HCT116 (cell line): Measurements from ENCODE around the gene HAND2. TPM values are rescaled to one million over a fixed set of nuclear protein-coding genes. Genes with fewer than 3 reads are reported as not detected.

Experiments
- ATAC-seq: fragments of 200-7000 bp; cut with Tn5 transposase; 2 replicates; pipeline ENCODE4 v1.9.1; 2020; ENCODE audit warnings: mild to moderate bottlenecking, moderate library complexity
- BruUV-seq: library from RNA; stranded (reverse); fragments of 400-500 nt; replicated peaks from 2 replicates; lab custom pipeline; 2021; lab: Mats Ljungman, UMichigan
- CTCF ChIA-PET: fragments of 300-600 bp; sonication (Branson Sonifier 250); formaldehyde crosslinking; loops from one replicate; lab custom pipeline; 2021; ENCODE audit warnings: antibody characterized with exemption; lab: Charles Lee
- POLR2A ChIA-PET: fragments of 300-600, 350-600 bp; sonication (Branson Sonifier 250); formaldehyde crosslinking; loops from one replicate; lab custom pipeline; 2021; ENCODE audit warnings: antibody characterized with exemption; lab: Charles Lee
- RAD21 ChIA-PET, 2 experiments: fragments of 300-600 bp; sonication (Branson Sonifier 250); formaldehyde crosslinking; loops; one replicate each; lab custom pipeline; 2023; ENCODE audit warnings: low total read pairs in 2 of 2; ENCODE audit not compliant: uncharacterized antibody in 2 of 2, unreplicated experiment in 2 of 2, low non-redundant PET in 1 of 2; lab: Charles Lee
- DNase-seq: peaks from one replicate; pipeline ENCODE4 v3.0.0-alpha.2; 2010; ENCODE audit warnings: low read depth, low spot score
- H2AFZ ChIP-seq: fragments of 200-600 bp; shearing (Covaris generic), sonication (generic); 2 replicates; pipeline ENCODE4 v1.6.1; 2017; ENCODE audit warnings: low read depth, mixed run types, mixed read lengths, antibody characterized with exemption, low read length; ENCODE audit not compliant: poor library complexity, severe bottlenecking
- H3K27ac ChIP-seq: 2 replicates; pipeline ENCODE4 v1.5.1; 2012; ENCODE audit warnings: low read depth, low read length
- H3K27me3 ChIP-seq: fragments of 200-600 bp; sonication (generic); 2 replicates; pipeline ENCODE4 v1.6.1; 2016; ENCODE audit warnings: mixed run types, low read length, mixed read lengths; ENCODE audit not compliant: insufficient read depth
- H3K36me3 ChIP-seq, 2 experiments: fragments of 200-500 bp in 1 of 2; fragments of 200-600 bp in 1 of 2; sonication (Bioruptor generic) in 1 of 2; sonication (generic) in 1 of 2; 2 replicates each; pipeline versions ENCODE4 v1.5.1 to v1.6.1; 2014 to 2016; ENCODE audit warnings: low read length in 2 of 2, inconsistent platforms in 1 of 2, mixed read lengths in 1 of 2, mixed run types in 1 of 2; ENCODE audit not compliant: insufficient read depth in 2 of 2, control insufficient read depth in 1 of 2
- H3K4me1 ChIP-seq, 2 experiments: fragments of 200-600 bp in 1 of 2; sonication (generic) in 1 of 2; 2 replicates each; pipeline versions ENCODE4 v1.5.1 to v1.6.1; 2012 to 2017; ENCODE audit warnings: low read length in 2 of 2, inconsistent platforms in 1 of 2, mild to moderate bottlenecking in 1 of 2, mixed read lengths in 1 of 2, mixed run types in 1 of 2, moderate library complexity in 1 of 2; ENCODE audit not compliant: insufficient read depth in 2 of 2, control insufficient read depth in 1 of 2
- H3K4me2 ChIP-seq: fragments of 200-600 bp; sonication (generic); 2 replicates; pipeline ENCODE4 v1.6.1; 2017; ENCODE audit warnings: mixed run types, low read length, mixed read lengths
- H3K4me3 ChIP-seq, 2 experiments: fragments of 200-600 bp in 1 of 2; sonication (generic) in 1 of 2; replicated peaks in 1 of 2; 2 replicates each; pipeline ENCODE4 v1.5.1; 2011 to 2016; ENCODE audit warnings: low read length in 2 of 2, control low read depth in 1 of 2, low read depth in 1 of 2, mild to moderate bottlenecking in 1 of 2, mixed read lengths in 1 of 2, mixed run types in 1 of 2
- H3K79me2 ChIP-seq: fragments of 200-600 bp; sonication (generic); 2 replicates; pipeline ENCODE4 v1.6.1; 2017; ENCODE audit warnings: mild to moderate bottlenecking, mixed run types, low read length, moderate library complexity, mixed read lengths; ENCODE audit not compliant: insufficient read depth
- H3K9ac ChIP-seq: fragments of 200-600 bp; sonication (generic); 2 replicates; pipeline ENCODE4 v1.6.1; 2016; ENCODE audit warnings: low read length, mixed read lengths
- H3K9me2 ChIP-seq: fragments of 200-600 bp; sonication (generic), shearing (Covaris generic); 2 replicates; pipeline ENCODE4 v1.6.1; 2017; ENCODE audit warnings: mixed run types, mild to moderate bottlenecking, moderate library complexity; ENCODE audit not compliant: insufficient read depth
- H3K9me3 ChIP-seq, 2 experiments: fragments of 200-500 bp in 1 of 2; fragments of 200-600 bp in 1 of 2; sonication (Bioruptor generic) in 1 of 2; sonication (generic) in 1 of 2; 2 replicates each; pipeline ENCODE4 v1.6.1; 2014 to 2017; ENCODE audit warnings: low read length in 2 of 2, mixed read lengths in 2 of 2, inconsistent platforms in 1 of 2, low read depth in 1 of 2, mild to moderate bottlenecking in 1 of 2, mixed run types in 1 of 2, moderate library complexity in 1 of 2; ENCODE audit not compliant: control insufficient read depth in 1 of 2, insufficient read depth in 1 of 2
- H4K20me1 ChIP-seq: fragments of 200-600 bp; sonication (generic), shearing (Covaris generic); 2 replicates; pipeline ENCODE4 v1.6.1; 2017; ENCODE audit warnings: mixed run types, mild to moderate bottlenecking, moderate library complexity; ENCODE audit not compliant: insufficient read depth
- CEBPB ChIP-seq: IDR thresholded peaks from 2 replicates; pipeline ENCODE4 v1.6.1; 2012; ENCODE audit warnings: low read depth
- EZH2 ChIP-seq: fragments of 200-600 bp; sonication (generic); IDR thresholded peaks from 2 replicates; pipeline ENCODE4 v1.6.1; 2017; ENCODE audit warnings: antibody characterized with exemption, mixed run types
- EZH2phosphoT487 ChIP-seq: fragments of 200-600 bp; IDR thresholded peaks from 2 replicates; pipeline ENCODE4 v1.6.1; 2018; ENCODE audit warnings: antibody characterized with exemption, borderline replicate concordance
- MAX ChIP-seq: IDR thresholded peaks from 2 replicates; pipeline ENCODE4 v1.6.1; 2012
- POLR2A ChIP-seq: IDR thresholded peaks from 2 replicates; pipeline ENCODE4 v1.7.0; 2011; ENCODE audit warnings: borderline replicate concordance; ENCODE audit not compliant: insufficient read depth, insufficient read length; ENCODE audit errors: extremely low read depth
- SIN3A ChIP-seq: IDR thresholded peaks from 2 replicates; pipeline ENCODE4 v1.6.1; 2012; ENCODE audit warnings: low read depth
- SP1 ChIP-seq: IDR thresholded peaks from 2 replicates; pipeline ENCODE4 v1.6.1; 2012; ENCODE audit warnings: low read depth
- ZBTB33 ChIP-seq: IDR thresholded peaks from 2 replicates; pipeline ENCODE4 v1.6.1; 2011; ENCODE audit warnings: mild to moderate bottlenecking, low read length, moderate library complexity; ENCODE audit not compliant: insufficient replicate concordance; ENCODE audit errors: extremely low read depth
- ZFX ChIP-seq: fragments of 450-650 bp; IDR thresholded peaks from 2 replicates; pipeline ENCODE4 v1.6.1; 2017
- ZNF274 ChIP-seq: fragments of 200-500 bp; sonication (Bioruptor generic); IDR thresholded peaks from 2 replicates; pipeline ENCODE4 v1.6.1; 2014; ENCODE audit warnings: mild to moderate bottlenecking, low read depth, low read length, inconsistent platforms
- intact Hi-C: fragments of 100-400 bp; cut with micrococcal nuclease; formaldehyde crosslinking; loops from 2 replicates; pipeline ENCODE4 v1.10.0; 2022
- total RNA-seq: library from RNA; stranded (reverse); gene quantifications from one replicate; pipeline ENCODE4 v1.2.1, GENCODE V29; 2021; ENCODE audit not compliant: unreplicated experiment
- TF ChIP-seq, protein P1 (sequence below), 3 experiments: fragments of 200-600 bp in 1 of 3; sonication (generic) in 1 of 3; IDR thresholded peaks in 2 of 3; conservative IDR thresholded peaks in 1 of 3; 2 replicates each; pipeline ENCODE4 v1.5.1; 2012 to 2017; ENCODE audit warnings: low read depth in 2 of 3, low read length in 2 of 3, antibody characterized with exemption in 1 of 3, borderline replicate concordance in 1 of 3, control low read depth in 1 of 3, mild to moderate bottlenecking in 1 of 3, mixed read lengths in 1 of 3, mixed run types in 1 of 3, moderate library complexity in 1 of 3; ENCODE audit not compliant: insufficient read depth in 1 of 3

Gene HAND2
- total RNA-seq, 1 experiment from 2014 or later: not detected

DNA sequence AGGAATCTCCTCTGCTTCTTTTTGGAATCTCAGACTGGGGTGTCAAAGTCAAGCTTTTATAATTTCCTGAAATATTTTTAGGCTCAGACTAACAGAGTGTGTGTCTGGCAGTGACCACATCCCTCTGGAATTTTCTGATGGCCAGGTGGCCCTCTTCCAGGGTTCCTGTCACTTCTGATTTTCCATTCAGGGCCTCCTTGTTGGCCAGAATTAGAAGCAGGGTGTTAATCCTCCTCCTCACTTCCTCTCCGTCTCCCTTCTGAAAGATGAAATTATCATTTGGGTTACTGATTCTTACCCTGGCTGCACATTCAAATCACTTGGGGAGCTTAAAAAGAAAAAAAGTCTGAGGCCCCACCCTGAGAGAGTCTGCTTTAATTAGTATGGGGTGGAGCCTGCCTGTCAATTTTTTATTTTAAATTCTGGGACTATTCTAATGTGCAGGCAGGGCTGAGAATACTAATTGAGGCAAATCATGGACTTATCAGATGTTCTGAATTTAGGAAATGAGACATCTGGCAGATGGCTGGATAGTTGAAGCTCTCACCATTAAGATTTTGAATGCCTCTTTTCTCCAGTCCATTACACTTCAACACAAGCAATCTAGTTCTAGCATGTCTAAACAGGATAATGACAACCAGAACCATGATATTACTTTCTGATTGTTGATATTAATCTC is 43.2 kb downstream of the HAND2 start:
- BruUV-seq: no TSS peak
- no peak overlapping the region for H3K4me3 ChIP-seq
- H3K9ac ChIP-seq: no peak overlapping the region
- H3K27ac ChIP-seq: no peak overlapping the region
- H3K36me3 ChIP-seq: no peaks in the 10 kb centered on the region
- no peaks in the 10 kb centered on the region for H3K79me2 ChIP-seq
- no peak overlapping the region for H3K4me2 ChIP-seq
- ChIA-PET RAD21 (no interaction called here), POLR2A (no interaction called here), CTCF (no interaction called here)
- H3K9me2 ChIP-seq: no peaks in the 10 kb centered on the region
- H3K27me3 ChIP-seq: no peaks in the 10 kb centered on the region
- H2AFZ ChIP-seq: no peak overlapping the region
- no peaks in the 10 kb centered on the region for H3K9me3 ChIP-seq
- peaks cover 4 to 7% of the 10 kb centered on the region in 2 experiments; a peak in 3 of 4 replicates for H3K4me1 ChIP-seq
- ATAC-seq: no peak
- DNase-seq: no peak
- no peaks in the 10 kb centered on the region for H4K20me1 ChIP-seq
- intact Hi-C loops: no loop called here
- TF ChIP-seq POLR2A: no peak
- TF ChIP-seq CEBPB: no peak
- TF ChIP-seq, protein P1, sequence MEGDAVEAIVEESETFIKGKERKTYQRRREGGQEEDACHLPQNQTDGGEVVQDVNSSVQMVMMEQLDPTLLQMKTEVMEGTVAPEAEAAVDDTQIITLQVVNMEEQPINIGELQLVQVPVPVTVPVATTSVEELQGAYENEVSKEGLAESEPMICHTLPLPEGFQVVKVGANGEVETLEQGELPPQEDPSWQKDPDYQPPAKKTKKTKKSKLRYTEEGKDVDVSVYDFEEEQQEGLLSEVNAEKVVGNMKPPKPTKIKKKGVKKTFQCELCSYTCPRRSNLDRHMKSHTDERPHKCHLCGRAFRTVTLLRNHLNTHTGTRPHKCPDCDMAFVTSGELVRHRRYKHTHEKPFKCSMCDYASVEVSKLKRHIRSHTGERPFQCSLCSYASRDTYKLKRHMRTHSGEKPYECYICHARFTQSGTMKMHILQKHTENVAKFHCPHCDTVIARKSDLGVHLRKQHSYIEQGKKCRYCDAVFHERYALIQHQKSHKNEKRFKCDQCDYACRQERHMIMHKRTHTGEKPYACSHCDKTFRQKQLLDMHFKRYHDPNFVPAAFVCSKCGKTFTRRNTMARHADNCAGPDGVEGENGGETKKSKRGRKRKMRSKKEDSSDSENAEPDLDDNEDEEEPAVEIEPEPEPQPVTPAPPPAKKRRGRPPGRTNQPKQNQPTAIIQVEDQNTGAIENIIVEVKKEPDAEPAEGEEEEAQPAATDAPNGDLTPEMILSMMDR (IDR thresholded peaks at IDR 0.05 in 2 of 3, conservative IDR thresholded peaks at IDR 0.05 in 1 of 3; ENCODE audit: borderline replicate concordance in 1 of 3, insufficient read depth in 1 of 3, low read depth in 2 of 3, low read length in 2 of 3): no peak
- TF ChIP-seq SP1: no peak
- no peak for TF ChIP-seq ZFX
- TF ChIP-seq EZH2: no peak
- no peak for TF ChIP-seq ZNF274
- no peak for TF ChIP-seq EZH2phosphoT487
- no peak for TF ChIP-seq MAX
- no peak for TF ChIP-seq ZBTB33
- no peak for TF ChIP-seq SIN3A
